B cell (primary cell): ENCODE data around the gene SPPL2B. TPM values are rescaled to one million over a fixed set of nuclear protein-coding genes. Genes with fewer than 3 reads are reported as not detected.
A peak's percentile ranks its signal among the peaks of the same experiment; 100 is the strongest.

Experiments used
- ATAC-seq: fragments of 200-7000 bp; cut with Tn5 transposase; one replicate; pipeline ENCODE4 v1.10.0; 2021; ENCODE audit warnings: low read depth, mild to moderate bottlenecking, moderate number of reproducible peaks, moderate library complexity
- CTCF ChIA-PET: fragments of 350-600 bp; sonication (Branson Sonifier 250); formaldehyde crosslinking; loops from one replicate; lab custom pipeline; 2021; ENCODE audit warnings: antibody characterized with exemption, inconsistent platforms; lab: Charles Lee
- POLR2A ChIA-PET: fragments of 350-600 bp; sonication (Branson Sonifier 250); formaldehyde crosslinking; loops from one replicate; lab custom pipeline; 2021; ENCODE audit warnings: antibody characterized with exemption; lab: Charles Lee
- DNase-seq: peaks from one replicate; pipeline ENCODE4 v3.0.0; 2013
- H2AFZ ChIP-seq: 2 replicates; pipeline ENCODE4 v1.6.1; 2012; ENCODE audit warnings: mild to moderate bottlenecking, low read depth, low read length; ENCODE audit not compliant: insufficient read depth, poor library complexity, severe bottlenecking
- H3K27ac ChIP-seq, 2 donors: 1 replicate in 1 of 2; 2 replicates in 1 of 2; pipeline ENCODE4 v1.5.1; 2012 to 2013; ENCODE audit warnings: low read length in 2 of 2, mild to moderate bottlenecking in 2 of 2, moderate library complexity in 1 of 2
- H3K27me3 ChIP-seq, 4 experiments: fragments of 200-600 bp in 1 of 4; sonication (generic) in 1 of 4; replicated peaks in 1 of 4; 1 replicate in 2 of 4; 2 replicates in 2 of 4; pipeline versions ENCODE4 v1.6.1 to v1.7.0; 2013 to 2016; ENCODE audit warnings: low read length in 3 of 4, mild to moderate bottlenecking in 2 of 4, mixed read lengths in 1 of 4, moderate library complexity in 1 of 4; ENCODE audit not compliant: insufficient read depth in 4 of 4, control insufficient read depth in 3 of 4; ENCODE audit errors: control extremely low read depth in 1 of 4
- H3K36me3 ChIP-seq, 2 experiments: replicated peaks in 1 of 2; 1 replicate in 1 of 2; 2 replicates in 1 of 2; pipeline versions ENCODE4 v1.6.1 to v1.7.1; 2013; ENCODE audit warnings: low read length in 1 of 2; ENCODE audit not compliant: insufficient read depth in 2 of 2, control insufficient read depth in 1 of 2; ENCODE audit errors: control extremely low read depth in 1 of 2, extremely low read depth in 1 of 2
- H3K4me1 ChIP-seq, 2 donors: fragments of 200-600 bp in 1 of 2; sonication (generic) in 1 of 2; 1 replicate in 1 of 2; 2 replicates in 1 of 2; pipeline versions ENCODE4 v1.5.1 to v1.6.1; 2013 to 2017; ENCODE audit warnings: low read length in 2 of 2; ENCODE audit not compliant: control insufficient read depth in 2 of 2, insufficient read depth in 2 of 2
- H3K4me2 ChIP-seq: replicated peaks from 2 replicates; pipeline ENCODE3; 2012; ENCODE audit warnings: mild to moderate bottlenecking, low read depth, low read length; ENCODE audit not compliant: poor library complexity, severe bottlenecking
- H3K4me3 ChIP-seq, 5 experiments: fragments of 200-600 bp in 1 of 5; sonication (generic) in 1 of 5; 1 replicate in 3 of 5; 2 replicates in 2 of 5; pipeline versions ENCODE4 v1.5.1 to v1.7.0; 2011 to 2016; ENCODE audit warnings: low read length in 4 of 5, mild to moderate bottlenecking in 4 of 5, low read depth in 2 of 5, control low read depth in 1 of 5, moderate library complexity in 1 of 5; ENCODE audit not compliant: insufficient read depth in 1 of 5; ENCODE audit errors: control extremely low read depth in 1 of 5, extremely low read depth in 1 of 5
- H3K79me2 ChIP-seq: fragments of 200-600 bp; sonication (generic); one replicate; pipeline ENCODE4 v1.6.0; 2016; ENCODE audit warnings: low read length; ENCODE audit not compliant: control insufficient read depth, insufficient read depth
- H3K9ac ChIP-seq: fragments of 200-600 bp; sonication (generic); 2 replicates; pipeline ENCODE4 v1.6.1; 2017; ENCODE audit warnings: mild to moderate bottlenecking, low read length, moderate library complexity
- H3K9me3 ChIP-seq, 3 donors: one replicate each; pipeline versions ENCODE4 v1.6.1 to v1.7.1; 2013; ENCODE audit warnings: low read length in 2 of 3; ENCODE audit not compliant: control insufficient read depth in 2 of 3, insufficient read depth in 1 of 3; ENCODE audit errors: control extremely low read depth in 1 of 3
- H4K20me1 ChIP-seq: 2 replicates; pipeline ENCODE4 v1.6.0; 2012; ENCODE audit warnings: mild to moderate bottlenecking, low read length; ENCODE audit not compliant: insufficient read depth, control insufficient read depth, poor library complexity, severe bottlenecking
- H3K27ac Mint-ChIP-seq: one replicate; pipeline ENCODE4 v1.8.0; 2021; ENCODE audit warnings: mixed read lengths
- H3K27me3 Mint-ChIP-seq: one replicate; pipeline ENCODE4 v1.8.0; 2021; ENCODE audit warnings: mixed read lengths
- H3K4me1 Mint-ChIP-seq: one replicate; pipeline ENCODE4 v1.8.0; 2021; ENCODE audit warnings: mixed read lengths
- H3K4me3 Mint-ChIP-seq: one replicate; pipeline ENCODE4 v1.8.0; 2021; ENCODE audit warnings: mixed read lengths
- H3K9me3 Mint-ChIP-seq: one replicate; pipeline ENCODE4 v1.8.0; 2022; ENCODE audit warnings: mixed read lengths; ENCODE audit not compliant: insufficient read depth
- EZH2 ChIP-seq: IDR thresholded peaks from 2 replicates; pipeline ENCODE4 v1.6.1; 2012; ENCODE audit warnings: borderline replicate concordance, low read depth, mild to moderate bottlenecking, moderate library complexity, low read length; ENCODE audit not compliant: insufficient read depth, poor library complexity, severe bottlenecking
- WGBS: methylation state at CpG from one replicate; pipeline ENCODE4 v1.1.5; 2013; ENCODE audit warnings: missing lambda C conversion rate; ENCODE audit not compliant: insufficient coverage; 5-methylcytosine and 5-hydroxymethylcytosine counted together
- intact Hi-C: fragments of 100-400 bp; cut with micrococcal nuclease; formaldehyde crosslinking; loops from one replicate; pipeline ENCODE4 v1.10.0; 2022
- polyA plus RNA-seq: library from polyadenylated mRNA; depleted of rRNA; stranded (reverse); fragments of >200 nt; gene quantifications from 2 replicates; pipeline ENCODE4 v1.2.3, GENCODE V29; 2012
- total RNA-seq, 2 donors: library from RNA; stranded (reverse); fragments of 120-200 nt in 1 of 2; gene quantifications; 1 replicate in 1 of 2; 2 replicates in 1 of 2; pipeline versions ENCODE4 v1.2.3 to v1.2.4, GENCODE V29; 2013 to 2022
- TF ChIP-seq, protein P1 (sequence below): fragments of 200-600 bp; IDR thresholded peaks from one replicate; pipeline ENCODE4 v1.8.0; 2022; ENCODE audit warnings: antibody characterized with exemption, mild to moderate bottlenecking

SPPL2B gene
- total and polyA plus RNA-seq, 2 donors (not counting 1 experiment from before 2014, with no cell fraction given), result 415 to 479 TPM

DNA sequence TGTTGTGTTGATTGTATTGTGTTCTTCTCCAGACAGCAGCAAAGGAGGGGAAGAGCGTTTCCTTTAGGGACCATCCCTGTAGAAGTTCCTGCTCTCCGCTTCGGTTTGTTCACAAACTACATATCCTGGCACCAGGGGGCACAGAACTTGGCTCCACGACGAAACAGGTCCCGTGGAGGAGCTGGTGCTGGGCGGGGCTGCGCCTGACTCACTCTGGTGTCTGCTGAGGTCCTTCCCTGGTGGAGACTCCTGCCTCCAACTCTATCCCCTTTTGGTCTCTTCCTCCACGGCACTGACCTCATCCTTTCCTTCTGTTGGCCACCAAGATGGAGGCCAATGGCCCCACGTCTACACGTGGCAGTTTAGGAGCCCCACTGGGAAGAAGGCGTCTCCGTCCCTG is 46.3 kb downstream of the SPPL2B start:
- ChIA-PET CTCF (no interaction called here), POLR2A (no interaction called here)
- Mint-ChIP-seq H3K9me3 (no peaks in the 10 kb centered on the region), H3K27ac (peak overlapping the region; percentile 46), H3K27me3 (no peaks in the 10 kb centered on the region), H3K4me3 (no peak overlapping the region), H3K4me1 (peaks cover 2% of the 10 kb centered on the region)
- H3K4me1 ChIP-seq, result no peaks in the 10 kb centered on the region
- H3K27me3 ChIP-seq, result peaks cover 0 to 2% (median 0%) of the 10 kb centered on the region in 4 experiments
- TF ChIP-seq, protein P1, sequence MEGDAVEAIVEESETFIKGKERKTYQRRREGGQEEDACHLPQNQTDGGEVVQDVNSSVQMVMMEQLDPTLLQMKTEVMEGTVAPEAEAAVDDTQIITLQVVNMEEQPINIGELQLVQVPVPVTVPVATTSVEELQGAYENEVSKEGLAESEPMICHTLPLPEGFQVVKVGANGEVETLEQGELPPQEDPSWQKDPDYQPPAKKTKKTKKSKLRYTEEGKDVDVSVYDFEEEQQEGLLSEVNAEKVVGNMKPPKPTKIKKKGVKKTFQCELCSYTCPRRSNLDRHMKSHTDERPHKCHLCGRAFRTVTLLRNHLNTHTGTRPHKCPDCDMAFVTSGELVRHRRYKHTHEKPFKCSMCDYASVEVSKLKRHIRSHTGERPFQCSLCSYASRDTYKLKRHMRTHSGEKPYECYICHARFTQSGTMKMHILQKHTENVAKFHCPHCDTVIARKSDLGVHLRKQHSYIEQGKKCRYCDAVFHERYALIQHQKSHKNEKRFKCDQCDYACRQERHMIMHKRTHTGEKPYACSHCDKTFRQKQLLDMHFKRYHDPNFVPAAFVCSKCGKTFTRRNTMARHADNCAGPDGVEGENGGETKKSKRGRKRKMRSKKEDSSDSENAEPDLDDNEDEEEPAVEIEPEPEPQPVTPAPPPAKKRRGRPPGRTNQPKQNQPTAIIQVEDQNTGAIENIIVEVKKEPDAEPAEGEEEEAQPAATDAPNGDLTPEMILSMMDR, result no peak
- no peak for TF ChIP-seq EZH2
- ATAC-seq (no peak), DNase-seq (no peak)
- no peaks in the 10 kb centered on the region for H3K36me3 ChIP-seq
- H3K4me3 ChIP-seq, result no peak overlapping the region
- intact Hi-C loops, result no loop called here
- H2AFZ ChIP-seq, result no peak overlapping the region
- no peaks in the 10 kb centered on the region for H3K79me2 ChIP-seq
- H3K27ac ChIP-seq, result no peak overlapping the region
- H3K4me2 ChIP-seq, result no peak overlapping the region
- 95% methylated on average over 11 of the region's 13 CpGs for WGBS
- H3K9ac ChIP-seq, result no peak overlapping the region
- H4K20me1 ChIP-seq, result no peaks in the 10 kb centered on the region
- H3K9me3 ChIP-seq, result peaks cover 0 to 24% (median 7%) of the 10 kb centered on the region in 3 donors

DNA sequence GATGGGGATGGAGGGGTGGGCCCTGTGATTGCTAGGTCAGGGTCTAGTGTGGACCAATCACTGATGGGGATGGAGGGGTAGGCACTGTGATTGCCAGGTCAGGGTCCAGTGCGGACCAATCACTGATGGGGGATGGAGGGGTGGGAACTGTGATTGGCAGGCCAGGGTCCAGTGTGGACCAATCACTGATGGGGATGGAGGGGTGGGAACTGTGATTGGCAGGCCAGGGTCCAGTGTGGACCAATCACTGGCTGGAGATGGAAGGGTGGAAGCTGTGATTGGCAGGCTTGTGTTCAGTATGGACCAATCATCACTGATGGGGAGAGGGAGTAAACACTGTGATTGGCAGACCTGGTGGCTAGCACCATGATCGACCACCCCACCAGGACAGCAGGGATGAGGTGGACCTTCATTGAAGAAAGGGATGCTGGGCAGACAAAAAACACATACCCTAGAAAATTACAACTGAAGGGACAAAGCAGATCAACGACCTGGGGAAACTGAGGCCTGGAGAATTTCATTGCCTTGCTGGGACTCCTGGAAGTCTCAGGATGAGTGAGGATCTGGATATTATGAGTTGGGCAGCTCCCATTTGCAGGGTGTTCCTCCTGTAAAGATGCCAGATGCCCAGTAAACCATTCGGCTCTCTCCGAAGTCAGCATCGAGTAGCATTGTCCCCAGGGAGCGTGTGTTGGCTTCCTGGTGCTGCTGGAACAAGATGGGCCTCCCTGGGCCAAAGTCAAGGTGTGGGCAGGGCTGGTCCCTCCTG is 47.1 kb downstream of the SPPL2B start:
- H4K20me1 ChIP-seq, result no peaks in the 10 kb centered on the region
- H3K36me3 ChIP-seq, result no peaks in the 10 kb centered on the region
- H3K9ac ChIP-seq, result no peak overlapping the region
- POLR2A ChIA-PET, result no interaction called here
- Mint-ChIP-seq H3K4me1 (peaks cover 2% of the 10 kb centered on the region), H3K9me3 (no peaks in the 10 kb centered on the region), H3K4me3 (no peak overlapping the region), H3K27ac (peak overlapping the region; percentile 46), H3K27me3 (no peaks in the 10 kb centered on the region)
- ATAC-seq (no peak), DNase-seq (no peak)
- no peak overlapping the region for H3K4me3 ChIP-seq
- no peak overlapping the region for H2AFZ ChIP-seq
- CTCF ChIA-PET, result no interaction called here
- intact Hi-C loops, result no loop called here
- no peak overlapping the region for H3K4me2 ChIP-seq
- H3K79me2 ChIP-seq, result no peaks in the 10 kb centered on the region
- H3K9me3 ChIP-seq, result peaks cover 0 to 25% (median 9%) of the 10 kb centered on the region in 3 donors
- WGBS, result 79% methylated on average over 6 of the region's 7 CpGs
- TF ChIP-seq, protein P1, result no peak
- TF ChIP-seq EZH2, result no peak
- no peaks in the 10 kb centered on the region for H3K4me1 ChIP-seq
- H3K27me3 ChIP-seq, result peaks cover 0 to 2% (median 0%) of the 10 kb centered on the region in 4 experiments
- H3K27ac ChIP-seq, result no peak overlapping the region
